HL-60 (cell line): Measurements from ENCODE around the gene MOB2.

ENCODE experiments used
- DNase-seq, 2 experiments: peaks; one replicate each; pipeline ENCODE4 v3.0.0-alpha.2; 2010 to 2020; ENCODE audit warnings: low read depth in 1 of 2, low spot score in 1 of 2
- H3K27ac ChIP-seq: fragments of 250-450 bp; sonication (Bioruptor Pico); replicated peaks from 2 replicates; pipeline ENCODE4 v1.5.1; 2020; ENCODE audit warnings: mild to moderate bottlenecking, moderate library complexity
- H3K27me3 ChIP-seq: fragments of 250-450 bp; sonication (Bioruptor Pico); 2 replicates; pipeline ENCODE4 v1.5.1; 2021; ENCODE audit warnings: mild to moderate bottlenecking, moderate library complexity; ENCODE audit not compliant: insufficient read depth, poor library complexity, severe bottlenecking
- H3K4me3 ChIP-seq: replicated peaks from 2 replicates; pipeline ENCODE4 v1.5.1; 2011; ENCODE audit warnings: mild to moderate bottlenecking, control low read depth, low read length; ENCODE audit not compliant: insufficient read depth
- GABPA ChIP-seq: IDR thresholded peaks from 2 replicates; pipeline ENCODE4 v1.6.1; 2012; ENCODE audit warnings: low read depth
- POLR2AphosphoS5 ChIP-seq: IDR thresholded peaks from 2 replicates; pipeline ENCODE4 v1.6.1; 2012; ENCODE audit warnings: low read depth
- SPI1 ChIP-seq: IDR thresholded peaks from 2 replicates; pipeline ENCODE4 v1.6.1; 2012; ENCODE audit warnings: low read depth, mild to moderate bottlenecking, borderline replicate concordance
- TF ChIP-seq, protein P1 (sequence below): IDR thresholded peaks from one replicate; pipeline ENCODE4 v1.5.1; 2011; ENCODE audit warnings: low read length, control low read depth, inconsistent platforms; ENCODE audit not compliant: insufficient read depth
- TF ChIP-seq, protein P2 (sequence below): IDR thresholded peaks from 2 replicates; pipeline ENCODE4 v1.6.1; 2012; ENCODE audit warnings: low read depth; ENCODE audit not compliant: insufficient replicate concordance

MOB2 gene

DNA sequence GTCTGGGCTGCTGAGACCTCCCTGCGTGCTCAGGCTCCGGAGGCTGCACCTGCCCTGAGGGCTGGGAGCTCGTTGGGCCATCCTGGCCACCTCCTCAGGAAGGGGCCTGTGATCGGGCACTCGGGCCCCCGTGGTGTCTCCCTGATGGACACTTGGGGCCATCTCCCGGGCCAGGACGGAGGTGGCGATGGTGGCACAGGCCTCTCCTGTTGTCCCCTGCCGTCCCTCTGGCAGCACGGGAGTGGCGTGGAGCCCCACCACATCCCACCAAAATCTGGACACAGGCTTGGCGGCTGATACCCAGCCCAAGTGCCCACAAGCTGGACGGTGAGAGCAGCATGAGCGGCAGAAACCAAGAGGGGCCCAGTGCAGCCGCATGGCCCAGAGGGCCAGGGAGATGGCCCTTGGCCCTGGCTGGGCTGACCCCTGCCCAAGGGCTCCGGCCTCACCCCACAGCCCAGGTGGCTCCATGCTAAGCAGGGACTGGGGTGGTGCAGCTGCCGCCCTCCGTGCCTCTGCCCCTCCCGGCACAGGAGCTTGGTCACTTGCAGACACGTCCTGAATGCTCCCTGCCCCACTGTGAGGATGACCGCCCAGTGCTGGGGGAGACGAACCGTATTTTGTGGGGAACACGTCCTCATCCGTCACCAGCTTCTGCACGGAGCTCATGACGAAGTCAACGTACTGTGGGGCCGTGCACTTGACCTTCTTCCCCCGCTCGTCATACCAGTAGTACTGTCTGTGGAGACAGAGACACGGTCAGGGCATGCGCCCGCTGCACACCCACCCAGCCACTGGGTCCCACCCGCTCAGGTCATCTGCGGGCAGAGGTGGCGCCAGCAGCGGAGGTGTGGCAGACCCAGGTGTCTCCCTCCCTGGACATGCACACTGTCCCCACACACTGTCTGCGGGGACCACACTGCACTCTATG, 15.6 kb downstream of the MOB2 start:
- Histone ChIP-seq H3K4me3 (no peak overlapping the region), H3K27ac (no peak overlapping the region), H3K27me3 (no peaks in the 10 kb centered on the region)
- TF ChIP-seq, protein P1, sequence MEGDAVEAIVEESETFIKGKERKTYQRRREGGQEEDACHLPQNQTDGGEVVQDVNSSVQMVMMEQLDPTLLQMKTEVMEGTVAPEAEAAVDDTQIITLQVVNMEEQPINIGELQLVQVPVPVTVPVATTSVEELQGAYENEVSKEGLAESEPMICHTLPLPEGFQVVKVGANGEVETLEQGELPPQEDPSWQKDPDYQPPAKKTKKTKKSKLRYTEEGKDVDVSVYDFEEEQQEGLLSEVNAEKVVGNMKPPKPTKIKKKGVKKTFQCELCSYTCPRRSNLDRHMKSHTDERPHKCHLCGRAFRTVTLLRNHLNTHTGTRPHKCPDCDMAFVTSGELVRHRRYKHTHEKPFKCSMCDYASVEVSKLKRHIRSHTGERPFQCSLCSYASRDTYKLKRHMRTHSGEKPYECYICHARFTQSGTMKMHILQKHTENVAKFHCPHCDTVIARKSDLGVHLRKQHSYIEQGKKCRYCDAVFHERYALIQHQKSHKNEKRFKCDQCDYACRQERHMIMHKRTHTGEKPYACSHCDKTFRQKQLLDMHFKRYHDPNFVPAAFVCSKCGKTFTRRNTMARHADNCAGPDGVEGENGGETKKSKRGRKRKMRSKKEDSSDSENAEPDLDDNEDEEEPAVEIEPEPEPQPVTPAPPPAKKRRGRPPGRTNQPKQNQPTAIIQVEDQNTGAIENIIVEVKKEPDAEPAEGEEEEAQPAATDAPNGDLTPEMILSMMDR = no peak
- no peak for TF ChIP-seq GABPA
- DNase-seq = no peak

DNA sequence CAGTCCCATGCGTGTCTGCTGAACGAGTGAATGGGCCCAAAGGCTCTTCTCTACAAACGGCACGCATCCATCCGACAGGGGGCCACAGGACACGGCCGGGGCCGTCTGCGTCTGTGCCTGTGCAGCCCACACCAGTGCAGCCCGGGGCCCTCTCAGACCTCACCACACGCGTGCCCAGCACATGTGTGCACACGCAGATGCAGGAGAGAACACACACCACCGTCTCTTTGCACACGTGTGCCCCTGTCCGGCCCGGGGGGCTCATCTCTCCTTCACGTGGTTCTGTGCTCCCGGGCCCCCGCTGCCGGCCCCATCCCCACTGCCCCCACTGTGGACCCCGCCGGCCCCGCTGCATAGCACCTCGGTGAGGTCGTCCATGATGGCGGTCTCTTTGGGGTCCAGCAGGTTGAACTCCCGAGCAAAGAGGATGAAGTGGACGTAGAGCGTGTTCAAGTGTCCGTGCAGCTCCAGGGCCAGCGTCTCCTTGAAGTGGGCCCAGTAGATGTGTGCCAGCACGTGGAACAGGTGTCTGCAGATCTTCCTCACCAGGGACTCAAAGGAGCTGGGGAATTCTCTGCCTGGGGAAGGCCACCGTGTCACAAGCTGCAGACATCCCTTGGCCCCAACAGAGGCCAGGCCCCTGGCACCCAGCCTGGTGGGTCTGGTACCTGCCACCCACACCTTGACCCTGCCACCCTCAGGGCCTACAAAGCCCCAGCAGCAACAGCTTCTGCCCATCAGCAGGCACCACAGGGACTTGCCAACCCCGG, 16.5 kb downstream of the MOB2 start:
- TF ChIP-seq SPI1 = no peak
- TF ChIP-seq POLR2AphosphoS5 = no peak
- TF ChIP-seq GABPA = no peak
- TF ChIP-seq, protein P2, sequence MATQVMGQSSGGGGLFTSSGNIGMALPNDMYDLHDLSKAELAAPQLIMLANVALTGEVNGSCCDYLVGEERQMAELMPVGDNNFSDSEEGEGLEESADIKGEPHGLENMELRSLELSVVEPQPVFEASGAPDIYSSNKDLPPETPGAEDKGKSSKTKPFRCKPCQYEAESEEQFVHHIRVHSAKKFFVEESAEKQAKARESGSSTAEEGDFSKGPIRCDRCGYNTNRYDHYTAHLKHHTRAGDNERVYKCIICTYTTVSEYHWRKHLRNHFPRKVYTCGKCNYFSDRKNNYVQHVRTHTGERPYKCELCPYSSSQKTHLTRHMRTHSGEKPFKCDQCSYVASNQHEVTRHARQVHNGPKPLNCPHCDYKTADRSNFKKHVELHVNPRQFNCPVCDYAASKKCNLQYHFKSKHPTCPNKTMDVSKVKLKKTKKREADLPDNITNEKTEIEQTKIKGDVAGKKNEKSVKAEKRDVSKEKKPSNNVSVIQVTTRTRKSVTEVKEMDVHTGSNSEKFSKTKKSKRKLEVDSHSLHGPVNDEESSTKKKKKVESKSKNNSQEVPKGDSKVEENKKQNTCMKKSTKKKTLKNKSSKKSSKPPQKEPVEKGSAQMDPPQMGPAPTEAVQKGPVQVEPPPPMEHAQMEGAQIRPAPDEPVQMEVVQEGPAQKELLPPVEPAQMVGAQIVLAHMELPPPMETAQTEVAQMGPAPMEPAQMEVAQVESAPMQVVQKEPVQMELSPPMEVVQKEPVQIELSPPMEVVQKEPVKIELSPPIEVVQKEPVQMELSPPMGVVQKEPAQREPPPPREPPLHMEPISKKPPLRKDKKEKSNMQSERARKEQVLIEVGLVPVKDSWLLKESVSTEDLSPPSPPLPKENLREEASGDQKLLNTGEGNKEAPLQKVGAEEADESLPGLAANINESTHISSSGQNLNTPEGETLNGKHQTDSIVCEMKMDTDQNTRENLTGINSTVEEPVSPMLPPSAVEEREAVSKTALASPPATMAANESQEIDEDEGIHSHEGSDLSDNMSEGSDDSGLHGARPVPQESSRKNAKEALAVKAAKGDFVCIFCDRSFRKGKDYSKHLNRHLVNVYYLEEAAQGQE = no peak
- TF ChIP-seq, protein P1 = no peak
- Histone ChIP-seq H3K27me3 (no peaks in the 10 kb centered on the region), H3K27ac (no peak overlapping the region), H3K4me3 (no peak overlapping the region)
- no peak for DNase-seq

DNA sequence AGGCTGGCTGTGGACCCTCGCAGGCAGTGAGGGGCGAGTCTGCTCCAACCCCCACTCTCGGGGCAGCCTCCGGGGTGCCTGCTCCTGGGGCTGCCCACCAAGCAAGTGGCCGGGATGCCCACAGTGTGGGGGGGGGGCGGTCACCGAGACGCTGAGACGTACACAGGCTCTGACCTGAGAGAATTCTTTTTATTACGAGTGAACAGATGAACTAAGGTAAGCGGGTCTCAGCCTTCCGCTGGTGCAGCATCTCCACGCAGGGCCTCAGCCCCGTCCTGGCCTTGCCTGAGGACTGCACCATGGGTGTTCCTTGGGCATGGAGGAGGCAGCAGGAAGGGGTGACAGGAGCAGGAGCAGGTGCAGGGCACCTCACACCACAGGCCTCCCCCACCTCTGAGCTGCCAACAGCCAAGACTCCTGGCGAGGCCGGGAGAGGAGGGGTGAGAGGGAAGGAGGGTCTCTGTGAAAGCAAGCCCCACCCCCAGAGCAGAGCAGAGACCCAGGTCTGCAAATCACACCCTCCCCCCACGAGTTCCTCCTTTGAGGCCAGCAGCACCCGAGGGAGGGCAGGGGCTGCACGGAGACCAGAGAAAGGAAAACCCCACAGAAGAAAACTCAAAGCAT, 17.2 kb downstream of the MOB2 start:
- DNase-seq = no peak
- no peak overlapping the region for H3K4me3 ChIP-seq
- TF ChIP-seq, protein P1 = no peak
- TF ChIP-seq, protein P2 = no peak
- TF ChIP-seq GABPA (no peak), SPI1 (no peak), POLR2AphosphoS5 (no peak)
- no peak overlapping the region for H3K27ac ChIP-seq
- H3K27me3 ChIP-seq = no peaks in the 10 kb centered on the region
